ENCODE data around the gene CAMK2G. TPM values are rescaled to one million over a fixed set of nuclear protein-coding genes. Genes with fewer than 3 reads are reported as not detected.
A peak's percentile ranks its signal among the peaks of the same experiment; 100 is the strongest.

Gene CAMK2G
- total and polyA plus RNA-seq, 7 donors: 15.8 to 60.3 (median 50.5) TPM

GRCh38 chr10:73876566-73876965 is 2.2 kb upstream of the CAMK2G start:
- Histone ChIP-seq H3K36me3 (ENCODE audit: insufficient read depth in 1 of 2, low read depth in 1 of 2) (no peaks in the 10 kb centered on the region), H3K4me3 (no peak overlapping the region), H3K9me3 (no peaks in the 10 kb centered on the region), H3K27me3 (ENCODE audit: insufficient read depth in 3 of 3, low read length in 2 of 3) (no peaks in the 10 kb centered on the region), H3K27ac (peak overlapping the region; percentile 95), H3K4me1 (peaks cover 44% of the 10 kb centered on the region)
- TF ChIP-seq, protein P1, sequence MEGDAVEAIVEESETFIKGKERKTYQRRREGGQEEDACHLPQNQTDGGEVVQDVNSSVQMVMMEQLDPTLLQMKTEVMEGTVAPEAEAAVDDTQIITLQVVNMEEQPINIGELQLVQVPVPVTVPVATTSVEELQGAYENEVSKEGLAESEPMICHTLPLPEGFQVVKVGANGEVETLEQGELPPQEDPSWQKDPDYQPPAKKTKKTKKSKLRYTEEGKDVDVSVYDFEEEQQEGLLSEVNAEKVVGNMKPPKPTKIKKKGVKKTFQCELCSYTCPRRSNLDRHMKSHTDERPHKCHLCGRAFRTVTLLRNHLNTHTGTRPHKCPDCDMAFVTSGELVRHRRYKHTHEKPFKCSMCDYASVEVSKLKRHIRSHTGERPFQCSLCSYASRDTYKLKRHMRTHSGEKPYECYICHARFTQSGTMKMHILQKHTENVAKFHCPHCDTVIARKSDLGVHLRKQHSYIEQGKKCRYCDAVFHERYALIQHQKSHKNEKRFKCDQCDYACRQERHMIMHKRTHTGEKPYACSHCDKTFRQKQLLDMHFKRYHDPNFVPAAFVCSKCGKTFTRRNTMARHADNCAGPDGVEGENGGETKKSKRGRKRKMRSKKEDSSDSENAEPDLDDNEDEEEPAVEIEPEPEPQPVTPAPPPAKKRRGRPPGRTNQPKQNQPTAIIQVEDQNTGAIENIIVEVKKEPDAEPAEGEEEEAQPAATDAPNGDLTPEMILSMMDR (IDR thresholded peaks at IDR 0.05): no peak
- ATAC-seq (no peak), DNase-seq (no peak)
- intact Hi-C loops (cut with DNase I): loop anchor here in 1 of 2 donors (5.0 kb wide), 1 partner anchor 769 kb away; no protein-coding TSS in a partner anchor

GRCh38 chr10:73876157-73876556 is 1.8 kb upstream of the CAMK2G start:
- H3K27ac ChIP-seq: peak overlapping the region; percentile 95
- H3K9me3 ChIP-seq: no peaks in the 10 kb centered on the region
- no peak overlapping the region for H3K4me3 ChIP-seq
- H3K4me1 ChIP-seq: peaks cover 48% of the 10 kb centered on the region
- H3K36me3 ChIP-seq (ENCODE audit: insufficient read depth in 1 of 2, low read depth in 1 of 2): no peaks in the 10 kb centered on the region
- WGBS, 3 donors: 7 to 52% (median 45%) methylated on average over 3 to 4 of the region's 4 CpGs
- H3K27me3 ChIP-seq (ENCODE audit: insufficient read depth in 3 of 3, low read length in 2 of 3): no peaks in the 10 kb centered on the region
- intact Hi-C loops (cut with DNase I): loop anchor here in 1 of 2 donors (5.0 kb wide), 1 partner anchor 769 kb away; no protein-coding TSS in a partner anchor
- DNase-seq (no peak), ATAC-seq (no peak)
- TF ChIP-seq, protein P1 (IDR thresholded peaks at IDR 0.05): no peak

DNA sequence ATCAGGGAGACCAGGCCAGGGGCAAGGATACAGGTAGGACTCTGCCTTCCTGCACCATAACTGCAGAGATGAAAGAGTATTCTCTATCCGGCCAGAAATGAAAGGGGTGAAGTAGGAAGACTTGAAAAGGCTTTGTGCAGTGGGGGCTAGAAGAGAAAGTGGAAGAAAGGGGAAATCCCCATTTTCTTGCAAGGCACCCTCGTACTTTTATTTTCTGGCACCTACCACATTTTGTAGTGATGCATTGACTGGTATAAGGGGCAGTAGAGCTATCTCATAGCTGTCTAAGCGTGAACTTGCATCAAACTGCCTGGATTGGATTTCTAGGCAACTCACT is 752 bp upstream of the CAMK2G start:
- intact Hi-C loops (cut with DNase I): loop anchor here in 1 of 2 donors (5.0 kb wide), 1 partner anchor 768 kb away; no protein-coding TSS in a partner anchor
- H3K27ac ChIP-seq: peak overlapping the region; percentile 95
- DNase-seq (no peak), ATAC-seq (no peak)
- H3K36me3 ChIP-seq (ENCODE audit: insufficient read depth in 1 of 2, low read depth in 1 of 2): peaks cover 0 to 8% of the 10 kb centered on the region in 2 donors
- H3K4me1 ChIP-seq: peaks cover 57% of the 10 kb centered on the region
- WGBS, 3 donors: 25 to 54% (median 34%) methylated on average over 3 of the region's 3 CpGs
- peak overlapping the region; percentile 83 for H3K4me3 ChIP-seq
- no peaks in the 10 kb centered on the region for H3K9me3 ChIP-seq
- H3K27me3 ChIP-seq (ENCODE audit: insufficient read depth in 3 of 3, low read length in 2 of 3): no peaks in the 10 kb centered on the region
- TF ChIP-seq, protein P1 (IDR thresholded peaks at IDR 0.05): no peak

GRCh38 chr10:73873838-73874215 is 528 bp downstream of the CAMK2G start:
- WGBS, 3 donors: 0 to 1% (median 1%) methylated on average over 14 to 39 of the region's 39 CpGs
- peaks cover 67% of the 10 kb centered on the region for H3K4me1 ChIP-seq
- peak overlapping the region; percentile 85 for H3K27ac ChIP-seq
- no peak for ATAC-seq
- TF ChIP-seq, protein P1 (IDR thresholded peaks at IDR 0.05): no peak
- intact Hi-C loops (cut with DNase I): no loop called here
- H3K4me3 ChIP-seq: peak overlapping the region; percentile 83
- no peaks in the 10 kb centered on the region for H3K9me3 ChIP-seq
- H3K27me3 ChIP-seq (ENCODE audit: insufficient read depth in 3 of 3, low read length in 2 of 3): no peaks in the 10 kb centered on the region
- H3K36me3 ChIP-seq (ENCODE audit: insufficient read depth in 1 of 2, low read depth in 1 of 2): peaks cover 0 to 15% of the 10 kb centered on the region in 2 donors
- peak in 1 of 2 donors; percentile 62 for DNase-seq
